OCI-M2 (cell line): Measurements from ENCODE around the gene TEF.
"Not testable (repeated sequence)": the region's sequence is repeated elsewhere in the genome, so short reads cannot be mapped to it uniquely, and the experiment has no call there.

ENCODE experiments used
- DNase-seq: peaks from one replicate; lab custom pipeline; 2025; ENCODE audit not compliant: unreplicated experiment; lab: John Stamatoyannopoulos, UW

Gene TEF

DNA sequence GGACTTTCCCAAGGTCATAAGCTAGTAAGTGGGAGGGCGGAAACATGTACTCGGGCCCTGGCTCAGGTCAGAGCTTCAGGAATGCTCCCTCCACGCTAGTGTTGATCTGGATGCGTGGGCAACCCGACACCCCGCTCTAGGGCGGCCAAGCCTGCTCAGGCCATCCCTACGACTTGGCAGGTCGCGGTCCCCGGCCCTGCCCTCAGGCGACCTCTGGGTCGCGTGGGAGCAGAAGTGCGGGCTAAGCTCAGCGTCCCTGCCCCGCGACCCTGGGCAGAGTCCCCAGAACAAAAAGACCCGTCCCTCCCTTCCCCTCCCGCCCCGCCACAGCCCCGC lies 781 bp upstream of the TEF start:
- peak; percentile 55 for DNase-seq

DNA sequence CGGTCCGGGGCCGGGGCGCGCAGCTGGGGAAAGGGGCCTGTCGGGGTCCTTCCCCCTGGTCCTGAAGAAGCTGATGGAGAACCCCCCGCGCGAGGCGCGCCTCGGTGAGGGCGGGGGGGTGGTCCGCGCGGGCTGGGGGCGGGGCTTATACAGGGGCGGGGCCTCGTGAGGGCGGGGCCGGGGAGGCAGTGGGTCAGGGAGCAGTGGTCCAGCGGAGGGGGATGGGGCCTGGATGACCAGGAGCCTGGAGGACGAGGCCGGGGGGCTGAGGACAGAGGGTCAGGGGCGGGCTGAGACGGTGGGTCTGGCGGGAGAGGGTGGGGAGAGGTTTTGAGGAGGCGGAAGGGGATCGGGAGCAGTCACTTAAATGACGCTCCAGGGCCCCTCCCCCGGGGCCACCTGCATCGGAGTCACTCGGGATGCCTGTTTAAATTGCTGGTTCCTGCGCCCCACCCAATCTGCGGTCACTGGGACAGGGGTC lies 396 bp downstream of the TEF start:
- DNase-seq: no peak

DNA sequence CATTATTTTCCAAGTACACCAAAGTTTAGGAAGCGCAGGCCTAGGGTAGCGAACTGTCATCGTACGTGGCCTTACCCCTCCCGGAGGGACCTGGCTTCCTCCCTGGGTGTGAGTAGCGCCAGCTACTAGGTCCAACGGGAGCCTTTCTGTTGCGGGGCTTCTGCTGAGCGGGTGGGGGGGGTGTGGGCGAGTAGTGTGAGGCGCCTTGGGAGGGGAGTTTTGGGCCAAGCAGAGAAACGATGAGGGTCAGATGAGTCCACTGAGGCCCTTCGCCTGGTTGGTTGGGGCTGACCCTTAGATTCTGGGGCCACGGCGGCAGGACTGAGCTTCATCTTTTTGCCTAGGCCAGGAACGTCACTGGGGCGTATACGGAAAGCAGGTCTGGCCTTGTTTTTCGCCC lies 868 bp downstream of the TEF start:
- DNase-seq: no peak

DNA sequence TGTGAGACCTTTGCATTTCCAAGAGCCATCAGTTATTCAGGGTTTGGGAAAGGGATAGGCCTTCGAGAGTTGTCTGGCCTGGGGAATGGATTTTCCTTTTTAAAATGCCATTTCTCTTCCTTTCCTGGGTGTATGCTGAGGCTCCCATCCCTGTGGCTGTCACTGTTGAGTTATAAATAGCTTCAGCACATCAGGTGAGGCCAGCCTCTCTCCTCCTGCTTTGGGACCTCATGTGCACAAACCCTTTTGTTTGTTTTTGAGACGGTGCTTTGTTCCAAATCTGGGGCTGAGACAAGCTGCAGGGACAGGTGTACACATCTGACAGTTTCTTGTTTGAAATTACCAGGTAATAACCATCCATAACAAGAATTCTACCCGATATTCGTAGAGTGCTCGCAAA lies 1.3 kb downstream of the TEF start:
- DNase-seq: no peak

DNA sequence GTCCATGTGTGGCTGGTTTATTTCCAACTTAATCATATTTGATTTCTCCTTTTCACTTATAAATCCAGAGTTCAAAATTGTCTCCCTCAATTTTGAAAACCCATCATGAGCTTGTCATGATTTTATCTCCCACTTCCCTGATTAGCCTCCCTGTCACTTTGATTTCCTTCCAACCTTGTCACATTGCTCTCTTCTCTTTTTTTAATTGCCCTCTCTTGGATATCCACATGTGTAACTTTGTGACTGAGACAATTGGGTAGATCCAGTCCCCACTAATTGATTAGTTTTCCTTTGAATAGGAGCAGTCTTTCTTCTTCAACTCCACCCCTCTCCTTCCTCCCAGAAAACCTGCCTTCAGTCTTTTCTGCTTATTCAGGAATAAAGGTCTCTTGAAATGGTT lies 2.4 kb downstream of the TEF start:
- DNase-seq: no peak

DNA sequence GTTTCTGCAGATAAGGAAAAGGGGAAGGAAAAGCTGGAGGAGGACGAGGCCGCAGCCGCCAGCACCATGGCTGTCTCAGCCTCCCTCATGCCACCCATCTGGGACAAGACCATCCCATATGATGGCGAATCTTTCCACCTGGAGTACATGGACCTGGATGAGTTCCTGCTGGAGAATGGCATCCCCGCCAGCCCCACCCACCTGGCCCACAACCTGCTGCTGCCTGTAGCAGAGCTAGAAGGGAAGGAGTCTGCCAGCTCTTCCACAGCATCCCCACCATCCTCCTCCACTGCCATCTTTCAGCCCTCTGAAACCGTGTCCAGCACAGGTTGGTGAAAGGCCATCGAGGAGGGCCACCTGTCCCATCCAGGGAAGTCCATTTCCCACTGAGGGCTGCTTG lies 5.6 kb downstream of the TEF start:
- no peak for DNase-seq

DNA sequence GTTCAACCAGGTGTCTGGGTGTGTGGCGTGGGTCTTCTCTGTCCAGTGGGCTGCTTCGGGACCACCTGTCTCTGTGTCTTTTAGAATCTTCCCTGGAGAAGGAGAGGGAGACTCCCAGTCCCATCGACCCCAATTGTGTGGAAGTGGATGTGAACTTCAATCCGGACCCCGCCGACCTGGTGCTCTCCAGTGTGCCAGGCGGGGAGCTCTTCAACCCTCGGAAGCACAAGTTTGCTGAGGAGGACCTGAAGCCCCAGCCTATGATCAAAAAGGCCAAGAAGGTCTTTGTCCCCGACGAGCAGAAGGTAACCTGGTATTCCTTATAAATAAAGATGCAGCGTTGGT lies 12.2 kb downstream of the TEF start:
- no peak for DNase-seq

DNA sequence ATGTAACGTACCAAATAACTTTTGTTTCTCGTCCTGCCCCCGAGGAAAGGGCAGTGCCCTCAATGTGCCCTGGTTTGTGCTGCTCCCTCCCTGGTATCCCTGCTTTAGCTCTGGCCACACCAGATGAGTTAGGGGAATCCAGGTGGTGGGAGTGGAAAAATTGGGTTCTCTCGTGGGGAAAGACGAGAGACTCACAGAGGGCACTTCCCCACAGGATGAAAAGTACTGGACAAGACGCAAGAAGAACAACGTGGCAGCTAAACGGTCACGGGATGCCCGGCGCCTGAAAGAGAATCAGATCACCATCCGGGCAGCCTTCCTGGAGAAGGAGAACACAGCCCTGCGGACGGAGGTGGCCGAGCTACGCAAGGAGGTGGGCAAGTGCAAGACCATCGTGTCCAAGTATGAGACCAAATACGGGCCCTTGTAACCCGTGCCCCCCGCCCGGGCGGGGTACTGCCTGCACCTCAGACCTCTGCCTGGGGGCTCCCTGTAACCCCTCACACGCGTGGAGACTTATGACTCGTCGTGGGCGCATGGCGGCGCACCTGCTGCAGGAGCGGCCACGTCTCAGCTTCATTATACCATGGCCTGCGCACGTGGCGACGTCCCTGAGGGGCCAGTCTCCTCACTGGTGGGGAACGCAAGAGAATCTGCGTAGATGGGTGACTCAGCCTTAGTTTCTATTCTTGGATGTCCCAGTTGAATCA lies 13.9 kb downstream of the TEF start:
- no peak for DNase-seq

DNA sequence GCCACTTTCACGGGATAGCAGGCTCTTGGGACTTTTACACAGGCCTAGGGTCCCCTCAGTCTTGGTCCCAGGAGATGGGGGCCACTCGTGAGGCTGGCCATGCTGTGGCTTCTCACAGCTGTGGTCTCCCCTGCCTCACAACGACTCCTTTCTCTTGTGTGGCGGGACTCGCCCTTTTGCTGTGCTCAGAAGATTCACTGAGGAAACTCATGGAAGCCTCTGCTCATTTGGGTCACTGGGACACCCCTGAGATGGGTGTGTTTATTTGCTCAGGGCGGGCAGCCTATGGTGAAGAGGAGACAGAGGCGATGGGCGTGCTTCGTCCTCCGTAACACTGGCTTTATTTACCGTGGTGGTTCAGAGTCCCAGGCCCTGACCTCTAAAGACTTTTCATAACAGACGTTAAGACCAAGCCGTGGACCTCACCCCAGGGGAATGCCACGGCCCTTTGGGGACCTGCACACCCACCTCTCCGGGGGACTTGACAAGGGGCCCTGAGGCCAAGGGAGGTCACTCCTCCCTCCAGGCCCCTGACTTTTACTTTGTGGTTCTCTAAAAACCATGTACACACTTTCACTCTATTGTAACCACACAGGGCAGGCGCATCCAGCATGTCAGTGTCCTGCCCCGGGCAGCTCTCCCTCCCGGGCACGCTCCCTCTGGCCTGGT lies 15.5 kb downstream of the TEF start:
- DNase-seq: no peak

DNA sequence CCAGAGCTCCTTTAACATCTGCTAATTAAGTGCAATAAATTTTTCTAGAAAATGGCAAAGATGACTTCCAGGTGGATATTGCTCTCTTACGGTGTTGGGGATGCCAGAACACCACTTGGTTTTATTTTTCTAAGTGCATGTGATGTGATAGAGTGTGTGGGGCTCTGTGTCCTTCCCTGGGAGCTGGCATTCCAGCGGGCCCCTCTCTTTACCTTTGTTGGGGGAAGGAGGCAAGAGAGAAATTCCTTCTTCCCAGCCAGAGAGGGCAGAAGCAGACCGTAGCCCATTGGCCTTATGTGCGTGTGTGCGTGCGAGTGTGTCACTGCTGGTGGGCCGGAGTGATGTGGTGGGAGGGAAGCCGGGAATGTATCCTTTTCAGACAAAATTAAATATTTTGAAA lies 17.2 kb downstream of the TEF start:
- no peak for DNase-seq

DNA sequence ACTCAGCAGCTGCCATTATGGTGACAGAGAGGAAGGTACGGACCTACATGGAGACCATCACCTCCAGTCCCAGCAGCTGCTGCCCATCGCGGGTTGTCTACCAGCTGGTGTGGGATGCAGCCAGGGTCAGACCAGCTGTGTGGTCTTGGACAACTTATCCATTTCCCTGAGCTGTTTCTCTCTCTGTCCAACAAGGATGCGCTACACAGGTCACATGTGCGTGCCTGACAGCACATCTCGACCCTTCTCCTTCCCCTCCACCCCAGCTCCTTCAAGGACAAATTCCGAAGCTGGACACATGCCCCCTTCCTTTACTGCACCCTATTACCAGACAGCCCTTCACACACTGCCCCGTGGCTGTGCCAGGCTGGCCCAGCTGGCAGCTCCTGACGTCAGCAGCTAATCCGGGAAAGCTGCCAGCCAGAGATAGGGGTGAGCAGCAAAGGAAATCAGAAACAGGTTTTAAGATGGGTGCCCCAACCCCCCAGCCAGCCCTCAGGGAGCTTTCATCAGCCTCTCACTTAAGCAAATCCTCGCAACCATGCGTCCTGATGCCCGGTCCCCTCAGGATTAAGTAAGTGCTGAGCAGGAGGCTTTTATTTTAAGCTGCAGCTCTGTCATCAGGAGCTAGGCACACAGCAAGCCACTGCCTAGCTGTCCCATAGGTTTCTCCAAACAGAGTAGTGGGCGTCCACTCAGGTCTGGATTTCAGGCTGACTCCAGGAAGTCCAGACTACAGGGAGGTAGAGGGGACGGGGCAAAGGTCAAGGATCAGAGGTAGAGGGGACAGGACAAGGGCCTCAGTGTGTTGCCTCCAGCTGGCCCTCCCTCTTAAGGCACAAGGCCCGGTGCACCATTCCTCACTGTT lies 20.3 kb downstream of the TEF start:
- DNase-seq: no peak

DNA sequence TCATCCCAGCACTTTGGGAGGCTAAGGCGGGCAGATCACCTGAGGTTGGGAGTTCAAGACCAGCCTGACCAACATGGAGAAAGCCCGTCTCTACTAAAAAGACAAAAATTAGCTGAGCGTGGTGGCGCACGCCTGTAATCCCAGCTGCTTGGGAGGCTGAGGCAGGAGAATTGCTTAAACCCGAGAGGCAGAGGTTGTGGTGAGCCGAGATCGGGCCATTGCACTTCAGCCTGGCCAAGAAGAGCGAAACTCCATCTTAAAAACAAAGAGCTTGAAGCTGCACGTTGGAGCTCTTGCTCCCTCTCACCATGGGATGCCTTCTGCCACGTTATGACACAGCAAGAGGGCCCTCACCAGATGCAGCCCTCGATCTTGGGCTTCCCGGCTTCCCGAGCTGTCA lies 21.1 kb downstream of the TEF start:
- DNase-seq: not testable (repeated sequence)

DNA sequence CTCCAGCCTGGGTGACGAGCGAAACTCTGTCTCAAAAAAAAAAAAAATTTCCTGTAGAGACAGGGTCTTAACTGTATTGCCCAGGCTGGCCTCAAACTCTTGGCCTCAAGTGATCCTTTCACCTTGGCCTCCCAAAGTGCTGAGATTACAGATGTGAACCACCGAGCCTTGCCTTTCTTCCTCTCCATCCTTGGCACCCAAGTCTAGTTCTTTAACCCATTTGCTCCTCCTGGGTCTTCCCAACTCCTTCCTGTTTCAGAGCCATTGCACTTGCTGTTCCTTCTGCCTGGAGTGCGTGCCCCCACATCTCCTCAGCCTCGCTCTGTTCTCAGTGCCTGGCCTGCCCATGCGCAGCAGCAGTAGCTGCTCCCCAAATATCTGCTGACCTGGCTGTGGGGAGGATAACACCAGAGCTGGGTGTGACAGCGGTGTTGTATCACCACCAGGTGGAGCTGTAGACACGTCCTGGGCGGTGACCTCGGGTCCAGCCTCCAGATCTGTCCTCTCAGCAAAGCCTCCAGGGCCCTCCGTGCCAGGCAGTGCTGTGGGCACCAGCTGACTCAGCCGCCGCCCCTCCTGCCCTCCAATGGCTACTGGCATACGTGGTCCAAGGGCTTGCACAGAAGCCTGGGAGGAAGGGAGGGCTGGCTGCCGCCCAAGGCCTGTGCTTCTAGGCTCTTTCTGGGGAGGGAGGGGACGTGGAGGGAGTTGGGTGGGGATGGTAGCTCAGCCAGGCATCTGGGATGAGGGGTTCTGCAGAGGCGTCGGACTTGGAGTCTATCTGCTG lies 22.0 kb downstream of the TEF start:
- DNase-seq: peak; percentile 56

DNA sequence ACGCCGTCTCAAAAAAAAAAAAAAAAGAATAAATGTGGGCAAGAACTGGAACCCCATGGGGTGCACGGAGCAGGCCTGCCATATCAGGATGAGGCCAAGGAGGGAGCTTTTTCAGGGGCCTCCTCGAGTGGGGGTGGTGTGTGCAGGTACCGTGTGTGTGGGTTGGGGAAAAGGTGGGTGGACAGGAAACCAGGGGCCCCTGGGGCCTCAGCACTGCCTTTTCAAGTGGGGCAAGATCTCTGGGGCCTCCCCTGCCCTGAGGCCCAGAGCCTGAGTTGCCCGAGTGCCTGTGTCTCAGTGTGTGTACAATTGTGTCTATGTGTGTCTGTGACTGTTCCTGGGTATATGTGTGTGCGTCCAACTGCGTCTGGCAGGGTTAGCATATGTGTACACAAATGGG lies 23.8 kb downstream of the TEF start:
- DNase-seq: no peak

DNA sequence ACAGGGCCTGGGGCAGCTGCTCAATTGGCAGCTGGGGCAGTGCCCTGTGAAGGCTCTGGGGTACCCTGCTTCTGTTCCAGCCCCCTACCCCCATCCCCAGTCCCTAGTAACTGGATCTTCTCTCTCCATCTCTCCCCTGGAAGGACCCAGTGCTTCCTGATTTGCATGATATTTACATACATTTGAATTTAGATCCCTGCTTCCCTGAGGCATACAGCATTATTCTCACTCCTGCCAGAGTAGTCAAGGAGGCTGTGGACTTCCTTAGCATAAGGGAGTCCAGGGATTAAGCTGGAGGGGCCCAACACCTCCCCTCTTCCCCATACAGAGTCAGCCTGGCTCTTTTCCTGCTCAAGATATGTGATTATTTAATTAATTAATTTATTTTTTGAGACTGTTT lies 24.7 kb downstream of the TEF start:
- DNase-seq: no peak

DNA sequence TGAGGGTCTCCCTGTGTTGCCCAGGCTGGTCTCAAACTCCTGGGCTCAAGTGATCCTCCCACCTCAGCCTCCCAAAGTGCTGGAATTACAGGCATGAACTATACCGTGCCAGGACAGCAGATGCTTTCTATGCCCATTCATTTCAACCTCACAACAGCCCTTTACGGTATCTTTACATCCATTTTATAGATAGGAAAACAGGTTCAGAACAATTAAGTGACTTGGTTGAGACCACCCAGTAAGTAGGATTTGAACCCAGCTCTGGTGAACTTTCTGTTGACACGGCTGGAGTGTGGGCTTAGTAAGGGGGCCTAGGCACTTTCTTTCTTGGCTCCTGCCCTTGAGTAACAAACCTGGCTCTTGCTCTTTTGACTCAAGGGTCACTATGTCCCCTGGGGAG lies 25.7 kb downstream of the TEF start:
- DNase-seq: no peak

DNA sequence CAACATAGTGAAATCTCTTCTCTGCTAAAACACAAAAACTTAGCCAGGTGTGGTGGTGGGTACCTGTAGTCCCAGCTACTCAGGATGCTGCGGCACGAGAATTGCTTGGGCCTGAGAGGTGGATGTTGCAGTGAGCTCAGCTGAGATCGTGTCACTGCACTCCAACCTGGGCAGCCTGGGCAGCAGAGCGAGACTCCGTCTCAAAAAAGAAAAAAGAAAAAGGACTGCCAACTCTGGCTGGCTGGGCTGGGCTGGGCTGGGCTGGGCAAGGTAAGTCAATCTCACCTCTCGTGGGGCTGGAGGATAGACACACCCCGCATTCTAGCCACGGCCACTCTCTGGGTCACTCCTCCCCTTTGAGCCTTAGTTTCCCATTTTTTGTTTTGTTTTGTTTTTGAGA lies 26.9 kb downstream of the TEF start:
- DNase-seq: no peak

DNA sequence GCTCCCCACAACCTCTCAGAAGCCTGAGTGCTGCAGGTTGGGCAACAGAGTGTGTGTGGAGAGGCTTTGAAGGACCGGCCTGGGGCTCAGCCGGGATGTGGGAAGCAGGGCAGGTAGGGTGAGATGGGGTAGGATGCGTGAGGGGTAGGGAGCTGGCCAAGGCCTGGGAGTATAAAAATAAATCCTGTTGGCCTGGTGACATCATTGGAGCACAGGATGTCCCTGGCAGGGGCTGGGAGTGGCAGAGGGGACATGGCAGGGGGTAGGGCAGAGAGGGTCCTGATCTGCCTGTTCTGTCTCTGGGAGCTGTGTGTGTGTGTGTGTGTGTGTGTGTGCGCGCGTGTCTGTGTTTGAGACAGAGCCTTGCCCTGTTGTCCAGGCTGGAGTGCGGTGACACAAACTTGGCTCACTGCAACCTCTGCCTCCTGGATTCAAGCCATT lies 28.6 kb downstream of the TEF start:
- DNase-seq: no peak

DNA sequence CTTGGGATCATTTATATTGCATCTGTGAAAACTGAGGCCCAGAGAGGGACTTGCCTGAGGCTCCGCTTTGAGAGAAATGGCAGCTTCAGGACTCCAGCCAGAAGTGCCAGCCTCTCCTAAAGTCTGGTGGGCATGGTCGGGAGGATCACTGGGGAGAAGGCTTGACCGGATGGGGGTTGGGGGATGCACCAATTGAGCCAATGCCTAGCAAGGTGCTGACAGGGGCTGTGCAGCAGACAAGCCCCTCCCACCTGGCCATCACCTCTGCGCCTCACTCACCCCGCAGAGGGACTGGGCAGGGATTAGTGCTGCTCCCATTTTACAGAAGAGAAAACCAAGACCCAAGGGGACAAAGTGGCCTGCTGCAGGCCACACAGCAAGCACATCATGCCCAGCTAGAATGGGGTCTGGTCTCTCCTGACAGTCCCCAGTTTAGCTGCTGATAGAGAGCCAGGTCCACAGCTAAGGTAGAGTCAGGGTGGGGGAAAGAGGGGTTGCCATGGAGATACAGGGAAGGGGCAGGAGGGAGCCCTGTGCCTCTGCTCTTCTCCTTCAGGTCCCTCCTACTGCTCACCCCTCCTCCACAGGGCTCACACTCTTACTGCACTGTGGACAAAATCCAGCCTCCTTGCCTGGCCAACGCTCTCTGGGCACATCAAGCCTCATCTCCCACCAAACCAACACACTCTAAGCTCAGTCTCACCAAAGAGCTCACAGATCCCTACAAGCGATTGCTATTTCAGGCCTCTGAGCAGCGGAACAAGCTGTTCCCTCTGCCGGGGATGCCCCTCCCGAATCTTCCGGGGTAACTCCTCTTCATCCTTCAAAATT lies 29.5 kb downstream of the TEF start:
- DNase-seq: no peak

DNA sequence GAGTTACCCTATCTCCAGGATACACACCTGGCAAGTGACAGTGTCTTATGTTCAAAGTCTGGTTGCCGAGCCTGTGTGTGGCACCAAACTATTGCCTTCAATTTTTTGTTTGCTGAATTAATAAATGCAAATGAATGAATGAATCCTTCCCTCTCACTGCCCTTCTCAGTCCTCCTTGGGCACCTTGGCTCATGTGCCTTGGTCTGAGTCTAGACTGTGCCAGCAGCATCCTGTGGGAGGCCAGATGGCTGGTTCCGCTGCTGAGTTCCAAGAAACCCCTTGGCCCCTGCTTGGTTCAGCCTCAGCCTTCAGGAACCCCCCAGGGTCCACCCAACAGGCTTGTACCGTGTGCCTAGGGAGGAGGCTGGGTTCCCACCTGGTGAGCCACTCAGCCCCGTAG lies 33.8 kb downstream of the TEF start:
- DNase-seq: no peak
